Fibroblast of lung (primary cell): ENCODE results near the gene SNAP23. TPM values are rescaled to one million over a fixed set of nuclear protein-coding genes. Genes with fewer than 3 reads are reported as not detected.

Source experiments
- DNase-seq, 2 donors: peaks; one replicate each; pipeline versions ENCODE4 v3.0.0 to v3.0.0-alpha.2; 2010; ENCODE audit warnings: low read depth in 2 of 2
- H2AFZ ChIP-seq: 2 replicates; pipeline ENCODE4 v1.5.1; 2012; ENCODE audit warnings: low read length, control low read depth, inconsistent platforms
- H3K27ac ChIP-seq: 2 replicates; pipeline ENCODE4 v1.5.1; 2011; ENCODE audit warnings: low read length, control low read depth; ENCODE audit not compliant: insufficient read depth
- H3K27me3 ChIP-seq: 2 replicates; pipeline ENCODE4 v1.5.1; 2011; ENCODE audit warnings: mild to moderate bottlenecking, low read length; ENCODE audit not compliant: control insufficient read depth, insufficient read depth
- H3K36me3 ChIP-seq: 2 replicates; pipeline ENCODE4 v1.5.1; 2011; ENCODE audit warnings: low read length; ENCODE audit not compliant: control insufficient read depth, insufficient read depth
- H3K4me1 ChIP-seq: 2 replicates; pipeline ENCODE4 v1.5.1; 2011; ENCODE audit warnings: low read length; ENCODE audit not compliant: control insufficient read depth, insufficient read depth; ENCODE audit errors: extremely low read depth
- H3K4me2 ChIP-seq: 2 replicates; pipeline ENCODE4 v1.5.1; 2011; ENCODE audit warnings: low read length, control low read depth; ENCODE audit not compliant: insufficient read depth; ENCODE audit errors: extremely low read depth
- H3K4me3 ChIP-seq, 4 experiments: fragments of 200-600 bp in 1 of 4; sonication (generic) in 1 of 4; replicated peaks in 1 of 4; 2 replicates each; pipeline ENCODE4 v1.5.1; 2011 to 2016; ENCODE audit warnings: low read length in 4 of 4, low read depth in 3 of 4, mild to moderate bottlenecking in 3 of 4, control low read depth in 2 of 4, inconsistent platforms in 1 of 4, mixed read lengths in 1 of 4; ENCODE audit not compliant: insufficient read depth in 1 of 4; ENCODE audit errors: control extremely low read depth in 1 of 4
- H3K79me2 ChIP-seq: 2 replicates; pipeline ENCODE4 v1.5.1; 2012; ENCODE audit warnings: mild to moderate bottlenecking, low read length, inconsistent platforms; ENCODE audit not compliant: control insufficient read depth, insufficient read depth
- H3K9ac ChIP-seq: 2 replicates; pipeline ENCODE4 v1.5.1; 2011; ENCODE audit warnings: mild to moderate bottlenecking, low read length, control low read depth; ENCODE audit not compliant: insufficient read depth
- H3K9me3 ChIP-seq: 2 replicates; pipeline ENCODE4 v1.5.1; 2012; ENCODE audit warnings: low read depth, low read length; ENCODE audit not compliant: control insufficient read depth, insufficient read depth
- H4K20me1 ChIP-seq: 2 replicates; pipeline ENCODE4 v1.5.1; 2011; ENCODE audit warnings: low read length; ENCODE audit not compliant: control insufficient read depth, insufficient read depth; ENCODE audit errors: extremely low read depth
- CTCF ChIP-seq, 2 donors: IDR thresholded peaks in 1 of 2; conservative IDR thresholded peaks in 1 of 2; 1 replicate in 1 of 2; 2 replicates in 1 of 2; pipeline ENCODE4 v1.5.1; 2011 to 2012; ENCODE audit warnings: low read length in 2 of 2, control low read depth in 1 of 2, inconsistent platforms in 1 of 2, low read depth in 1 of 2, mild to moderate bottlenecking in 1 of 2
- EZH2 ChIP-seq: IDR thresholded peaks from 2 replicates; pipeline ENCODE4 v1.5.1; 2012; ENCODE audit warnings: low read length, control low read depth, mild to moderate bottlenecking; ENCODE audit errors: missing control alignments
- polyA plus RNA-seq, 2 donors: library from polyadenylated mRNA; depleted of rRNA in 1 of 2; stranded (reverse) in 1 of 2; unstranded in 1 of 2; fragments of >200 nt; gene quantifications; 2 replicates each; pipeline ENCODE4 v1.2.1, GENCODE V29; 2011 to 2012; ENCODE audit warnings: missing spikeins in 1 of 2
- total RNA-seq: library from RNA; depleted of rRNA; stranded (reverse); fragments of >200 nt; gene quantifications from 2 replicates; pipeline ENCODE4 v1.2.1, GENCODE V29; 2014

The SNAP23 gene
- total and polyA plus RNA-seq, 2 donors (not counting 1 experiment from before 2014, with no cell fraction given), result 80.9 to 84.6 TPM

GRCh38 chr15:42528970-42529369 lies 33.5 kb downstream of the SNAP23 start:
- Histone ChIP-seq H2AFZ (no peak overlapping the region), H3K36me3 (peaks cover 2% of the 10 kb centered on the region), H3K79me2 (no peaks in the 10 kb centered on the region), H3K27ac (no peak overlapping the region), H3K4me1 (no peaks in the 10 kb centered on the region), H4K20me1 (no peaks in the 10 kb centered on the region), H3K4me3 (no peak overlapping the region), H3K4me2 (no peak overlapping the region), H3K9me3 (no peaks in the 10 kb centered on the region), H3K9ac (no peak overlapping the region), H3K27me3 (no peaks in the 10 kb centered on the region)
- DNase-seq, result peak in 1 of 2 donors; percentile 66
- TF ChIP-seq EZH2 (no peak), CTCF (conservative IDR thresholded peaks at IDR 0.05 in 1 of 2, IDR thresholded peaks at IDR 0.05 in 1 of 2; ENCODE audit: low read depth in 1 of 2, low read length in 2 of 2) (no peak)

- Histone ChIP-seq H3K27me3 (no peaks in the 10 kb centered on the region), H2AFZ (no peak overlapping the region), H3K4me3 (no peak overlapping the region), H4K20me1 (no peaks in the 10 kb centered on the region), H3K27ac (no peak overlapping the region), H3K4me1 (no peaks in the 10 kb centered on the region), H3K36me3 (no peaks in the 10 kb centered on the region), H3K4me2 (no peak overlapping the region), H3K9ac (no peak overlapping the region), H3K79me2 (no peaks in the 10 kb centered on the region), H3K9me3 (no peaks in the 10 kb centered on the region)
- TF ChIP-seq CTCF (conservative IDR thresholded peaks at IDR 0.05 in 1 of 2, IDR thresholded peaks at IDR 0.05 in 1 of 2; ENCODE audit: low read depth in 1 of 2, low read length in 2 of 2) (no peak), EZH2 (no peak)
- DNase-seq, result no peak
Observed at GRCh38 chr15:42533246-42533645, 37.8 kb downstream of the SNAP23 start.

GRCh38 chr15:42544853-42545629 lies 49.6 kb downstream of the SNAP23 start:
- H2AFZ ChIP-seq, result no peak overlapping the region
- peaks cover 27% of the 10 kb centered on the region for H3K79me2 ChIP-seq
- no peak overlapping the region for H3K4me3 ChIP-seq
- no peak overlapping the region for H3K4me2 ChIP-seq
- TF ChIP-seq CTCF (conservative IDR thresholded peaks at IDR 0.05 in 1 of 2, IDR thresholded peaks at IDR 0.05 in 1 of 2; ENCODE audit: low read depth in 1 of 2, low read length in 2 of 2) (no peak), EZH2 (no peak)
- H3K4me1 ChIP-seq, result peaks cover 4% of the 10 kb centered on the region
- H4K20me1 ChIP-seq, result no peaks in the 10 kb centered on the region
- peaks cover 4% of the 10 kb centered on the region for H3K36me3 ChIP-seq
- no peaks in the 10 kb centered on the region for H3K9me3 ChIP-seq
- no peak overlapping the region for H3K27ac ChIP-seq
- no peaks in the 10 kb centered on the region for H3K27me3 ChIP-seq
- H3K9ac ChIP-seq, result no peak overlapping the region
- no peak for DNase-seq
